ENCODE results near the gene DAB1.

Gene DAB1

GRCh38 chr1:57024855-57025254 is 399.0 kb downstream of the DAB1 start:
- no peak for DNase-seq (ENCODE audit: low read depth in 2 of 2)

GRCh38 chr1:57024428-57024827 is 399.4 kb downstream of the DAB1 start:
- no peak for DNase-seq (ENCODE audit: low read depth in 2 of 2)

- DNase-seq (ENCODE audit: low read depth in 2 of 2): no peak
Measured at GRCh38 chr1:57020216-57020615, 403.6 kb downstream of the DAB1 start.

- no peak for DNase-seq (ENCODE audit: low read depth in 2 of 2)
Measured at GRCh38 chr1:57019236-57019839, 404.5 kb downstream of the DAB1 start.

GRCh38 chr1:57018119-57018518 is 405.7 kb downstream of the DAB1 start:
- no peak for DNase-seq (ENCODE audit: low read depth in 2 of 2)

GRCh38 chr1:57017717-57018116 is 406.1 kb downstream of the DAB1 start:
- DNase-seq (ENCODE audit: low read depth in 2 of 2): no peak

GRCh38 chr1:57017200-57017599 is 406.7 kb downstream of the DAB1 start:
- DNase-seq (ENCODE audit: low read depth in 2 of 2): no peak

GRCh38 chr1:57015071-57015470 is 408.8 kb downstream of the DAB1 start:
- no peak for DNase-seq (ENCODE audit: low read depth in 2 of 2)

- no peak for DNase-seq (ENCODE audit: low read depth in 2 of 2)
Measured at GRCh38 chr1:57013522-57013921, 410.3 kb downstream of the DAB1 start.

GRCh38 chr1:57012315-57012714 is 411.5 kb downstream of the DAB1 start:
- no peak for DNase-seq (ENCODE audit: low read depth in 2 of 2)

GRCh38 chr1:57010511-57010910 is 413.3 kb downstream of the DAB1 start:
- no peak for DNase-seq (ENCODE audit: low read depth in 2 of 2)

GRCh38 chr1:57007948-57008347 is 415.9 kb downstream of the DAB1 start:
- no peak for DNase-seq (ENCODE audit: low read depth in 2 of 2)

GRCh38 chr1:57007472-57007871 is 416.4 kb downstream of the DAB1 start:
- no peak for DNase-seq (ENCODE audit: low read depth in 2 of 2)

- no peak for DNase-seq (ENCODE audit: low read depth in 2 of 2)
Measured at GRCh38 chr1:57003398-57004139, 420.3 kb downstream of the DAB1 start.

- DNase-seq (ENCODE audit: low read depth in 2 of 2): no peak
Measured at GRCh38 chr1:56995414-56996100, 428.3 kb downstream of the DAB1 start.

- no peak for DNase-seq (ENCODE audit: low read depth in 2 of 2)
Measured at GRCh38 chr1:56993475-56993874, 430.4 kb downstream of the DAB1 start.

- no peak for DNase-seq (ENCODE audit: low read depth in 2 of 2)
Measured at GRCh38 chr1:56992318-56993125, 431.3 kb downstream of the DAB1 start.

GRCh38 chr1:56991576-56991975 is 432.3 kb downstream of the DAB1 start:
- no peak for DNase-seq (ENCODE audit: low read depth in 2 of 2)

- DNase-seq (ENCODE audit: low read depth in 2 of 2): no peak
Measured at GRCh38 chr1:56986397-56986796, 437.5 kb downstream of the DAB1 start.

- no peak for DNase-seq (ENCODE audit: low read depth in 2 of 2)
Measured at GRCh38 chr1:56985857-56986256, 438.0 kb downstream of the DAB1 start.

GRCh38 chr1:56983484-56983883 is 440.4 kb downstream of the DAB1 start:
- DNase-seq (ENCODE audit: low read depth in 2 of 2): no peak

All from stimulated activated CD8-positive, alpha-beta memory T cell treated with anti-CD3 and anti-CD28 coated beads, Interleukin-15, amount 100 ng/mL, for 4 hours (primary cell).